SH-SY5Y (cell line): ENCODE data around the gene SPON2.

Experiments used
- GATA2 ChIP-seq: IDR thresholded peaks from 2 replicates; pipeline ENCODE4 v1.6.1; 2011; ENCODE audit warnings: mild to moderate bottlenecking, low read depth, low read length
- GATA3 ChIP-seq: IDR thresholded peaks from 2 replicates; pipeline ENCODE4 v1.6.1; 2011; ENCODE audit warnings: low read depth, mild to moderate bottlenecking, low read length, moderate library complexity

GRCh38 chr4:1167244-1167949 lies 5.0 kb downstream of the SPON2 start:
- TF ChIP-seq GATA2 (no peak), GATA3 (no peak)
